Measurements from ENCODE around the gene GGACT.

Gene GGACT

DNA sequence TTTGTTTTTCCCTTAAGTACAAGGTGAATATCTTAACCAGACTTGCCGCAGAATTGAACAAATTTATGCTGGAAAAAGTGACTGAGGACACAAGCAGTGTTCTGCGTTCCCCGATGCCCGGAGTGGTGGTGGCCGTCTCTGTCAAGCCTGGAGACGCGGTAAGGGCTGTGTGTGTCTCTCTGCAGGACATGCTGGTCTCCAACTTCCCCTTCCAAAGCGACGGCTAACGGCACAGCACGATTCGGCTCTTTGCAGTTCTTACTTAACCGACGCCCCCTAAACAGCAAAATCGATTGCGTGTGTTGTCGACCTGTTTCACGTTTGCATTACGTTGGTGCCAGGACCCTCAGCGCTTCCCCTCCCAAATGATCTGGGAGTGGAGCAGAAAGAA is 73.2 kb downstream of the GGACT start:
- no peak for DNase-seq (ENCODE audit: low read depth in 2 of 2, low spot score in 1 of 2)

DNA sequence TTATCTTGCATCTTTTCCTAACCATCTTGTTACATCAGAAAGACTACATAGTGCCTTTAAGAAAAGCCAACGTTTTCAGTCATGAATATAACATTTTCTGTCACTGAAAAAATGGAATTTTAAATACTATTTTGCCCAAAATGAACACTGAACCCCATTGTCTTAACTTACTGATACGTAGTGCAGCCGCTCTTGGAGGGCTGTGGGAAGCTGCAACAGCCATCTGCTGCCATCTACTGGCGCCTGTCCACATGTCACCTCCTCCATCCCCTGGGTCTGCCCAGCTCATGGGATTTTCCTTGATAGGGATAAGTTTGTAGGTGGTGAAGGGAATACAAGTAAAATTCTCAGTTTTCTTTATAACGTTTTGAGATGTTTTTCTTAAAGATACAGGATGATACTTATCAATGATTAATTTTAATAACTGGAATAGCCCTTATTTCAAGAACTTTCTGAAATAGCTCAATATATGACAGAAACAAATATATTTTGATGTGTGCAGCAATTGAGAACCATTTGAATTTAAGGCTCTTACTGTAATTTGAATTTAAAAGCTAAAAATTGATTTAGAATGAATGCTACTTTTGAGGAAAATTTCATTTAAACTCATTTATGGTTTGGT is 73.7 kb downstream of the GGACT start:
- peak; percentile 38 to 41 for DNase-seq (ENCODE audit: low read depth in 2 of 2, low spot score in 1 of 2)

DNA sequence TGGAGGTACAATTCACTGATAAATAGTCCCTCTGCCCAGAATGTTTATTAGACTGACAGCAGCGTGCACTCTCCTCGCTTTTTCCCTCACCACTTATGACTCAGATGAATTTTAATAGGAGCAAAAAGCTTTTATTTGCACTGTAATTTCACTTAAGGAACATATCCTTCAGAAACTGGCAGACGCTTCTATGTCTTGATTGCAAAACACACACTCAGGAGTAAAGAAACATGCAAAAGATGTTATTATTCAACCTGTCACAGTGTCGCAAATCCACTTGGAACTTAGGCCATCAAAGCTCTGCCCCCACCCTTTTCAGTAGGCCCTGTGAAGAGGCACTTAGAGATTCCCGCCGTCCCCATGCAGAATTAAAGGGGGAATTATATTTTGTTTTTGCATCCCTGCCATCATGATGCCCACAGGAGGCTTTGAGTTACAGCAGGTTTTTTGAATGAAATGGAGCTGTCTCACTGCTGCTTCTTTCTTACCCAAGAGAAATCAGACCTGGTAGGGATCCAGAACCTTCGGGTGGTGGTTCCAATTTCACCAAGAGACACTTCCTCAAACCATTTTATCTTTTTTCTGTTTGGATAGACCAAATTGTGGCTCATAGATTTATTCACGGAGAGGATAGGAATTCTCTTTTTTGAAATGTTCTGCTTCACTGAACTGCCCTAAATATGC is 74.5 kb downstream of the GGACT start:
- no peak for DNase-seq (ENCODE audit: low read depth in 2 of 2, low spot score in 1 of 2)

DNA sequence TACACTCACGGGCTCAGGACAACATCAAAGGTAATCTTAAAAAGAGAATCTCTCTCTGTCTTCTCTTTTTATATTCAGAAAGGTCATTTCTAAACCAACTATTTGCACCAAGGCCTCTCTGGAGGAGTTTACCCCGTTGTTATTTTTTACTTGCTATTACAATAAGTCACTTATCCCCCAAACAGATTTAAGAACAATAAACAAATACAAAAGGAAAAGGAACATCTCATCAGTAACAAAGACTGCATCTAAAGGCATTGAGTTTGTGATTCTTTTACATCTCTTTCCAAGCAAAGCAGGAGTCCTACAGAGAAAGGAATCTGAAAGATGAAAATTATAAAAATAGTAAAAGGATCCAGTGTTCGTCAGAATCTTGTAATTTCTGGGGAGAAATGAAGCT is 75.4 kb downstream of the GGACT start:
- DNase-seq (ENCODE audit: low read depth in 2 of 2, low spot score in 1 of 2), result no peak

DNA sequence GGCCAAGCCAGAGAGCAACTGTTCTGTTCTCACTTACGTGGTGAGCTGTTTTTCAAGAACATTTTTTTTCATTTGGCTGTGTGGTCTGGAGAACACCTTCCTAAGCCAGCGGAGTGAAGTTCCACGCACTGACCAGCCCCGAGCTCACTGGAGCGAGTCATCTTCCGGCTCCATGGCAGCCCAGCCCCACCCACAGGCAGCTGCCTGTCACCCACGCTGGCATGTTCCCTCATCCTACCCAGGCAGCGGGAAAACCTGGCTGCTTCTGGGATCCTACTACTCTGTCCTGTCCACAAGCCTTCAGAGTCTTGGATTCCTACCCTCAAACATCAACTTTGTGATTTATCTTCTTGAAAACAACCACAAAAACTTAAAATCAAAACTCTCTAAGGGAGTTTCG is 76.2 kb downstream of the GGACT start:
- no peak for DNase-seq (ENCODE audit: low read depth in 2 of 2, low spot score in 1 of 2)

DNA sequence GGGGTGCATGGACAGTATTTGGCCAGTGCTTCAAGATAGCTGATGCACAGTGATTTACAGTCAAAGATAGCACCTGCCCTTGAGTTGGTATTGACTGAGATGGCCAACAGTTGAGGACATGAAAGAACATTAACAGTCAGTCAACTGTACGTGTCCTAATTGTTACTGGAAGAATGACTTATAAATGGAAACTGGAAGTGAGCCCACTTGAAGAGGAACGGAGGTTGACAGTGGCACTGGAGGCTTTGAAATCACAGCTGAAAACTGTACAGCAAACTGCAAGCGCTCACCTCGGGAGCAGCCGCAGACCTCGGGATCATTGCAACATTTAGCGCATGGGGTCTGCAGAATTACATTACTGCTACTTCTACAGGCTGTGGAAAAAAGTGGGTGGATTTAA is 77.1 kb downstream of the GGACT start:
- DNase-seq (ENCODE audit: low read depth in 2 of 2, low spot score in 1 of 2), result no peak

DNA sequence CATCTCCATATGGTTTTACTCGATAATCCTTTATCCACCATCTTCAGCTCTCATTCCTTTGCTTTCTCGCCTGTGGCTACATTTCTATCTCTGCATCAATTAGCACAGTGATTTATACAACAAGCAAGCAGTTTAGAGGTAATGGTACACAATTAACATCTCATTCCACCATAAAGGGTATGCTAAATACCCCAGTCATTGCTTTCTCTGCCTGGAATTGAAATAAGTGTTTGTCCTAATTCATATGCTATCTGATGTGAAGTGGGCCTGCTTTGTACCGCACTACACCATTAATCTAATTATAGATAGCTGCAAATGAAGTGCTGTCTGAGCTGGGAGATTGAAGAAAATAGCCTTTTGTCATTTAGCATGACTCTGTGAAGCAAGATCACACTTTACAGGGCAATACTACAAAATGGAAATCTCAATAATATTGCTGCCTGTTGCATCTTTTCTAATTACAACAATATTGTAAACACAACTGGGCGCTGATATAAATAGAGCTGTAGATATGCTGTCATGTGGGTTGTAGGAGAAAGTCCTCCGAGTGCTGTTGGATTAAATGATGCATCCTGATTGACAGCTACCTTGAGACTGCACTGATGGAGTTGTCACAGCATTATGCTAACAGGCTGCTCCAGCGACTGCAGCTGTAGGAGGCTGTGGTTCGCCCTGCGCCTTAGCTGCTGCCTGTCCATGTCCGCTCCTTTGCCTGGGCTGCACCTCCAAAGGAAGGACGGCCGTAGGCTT is 78.2 kb downstream of the GGACT start:
- DNase-seq (ENCODE audit: low read depth in 2 of 2, low spot score in 1 of 2), result no peak

DNA sequence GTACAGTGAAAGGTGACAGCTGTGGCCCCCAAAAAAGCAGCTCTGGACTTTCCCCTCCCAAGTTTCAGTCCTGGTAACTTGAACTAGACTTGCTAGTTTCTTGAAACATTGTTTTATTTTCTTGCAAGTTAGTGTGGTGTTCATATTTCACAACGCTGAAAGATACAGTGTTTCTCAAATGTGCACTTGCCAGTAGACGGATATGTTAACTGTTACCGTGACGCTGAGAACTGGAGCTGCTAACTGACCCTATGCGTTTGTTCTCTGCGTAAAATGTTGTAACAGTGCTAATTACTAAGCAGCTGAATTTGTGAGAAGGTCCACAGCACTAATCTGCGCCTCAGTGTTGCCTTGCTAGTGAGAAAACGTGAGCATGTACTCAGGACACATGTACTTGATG is 79.6 kb downstream of the GGACT start:
- DNase-seq (ENCODE audit: low read depth in 2 of 2, low spot score in 1 of 2), result no peak

DNA sequence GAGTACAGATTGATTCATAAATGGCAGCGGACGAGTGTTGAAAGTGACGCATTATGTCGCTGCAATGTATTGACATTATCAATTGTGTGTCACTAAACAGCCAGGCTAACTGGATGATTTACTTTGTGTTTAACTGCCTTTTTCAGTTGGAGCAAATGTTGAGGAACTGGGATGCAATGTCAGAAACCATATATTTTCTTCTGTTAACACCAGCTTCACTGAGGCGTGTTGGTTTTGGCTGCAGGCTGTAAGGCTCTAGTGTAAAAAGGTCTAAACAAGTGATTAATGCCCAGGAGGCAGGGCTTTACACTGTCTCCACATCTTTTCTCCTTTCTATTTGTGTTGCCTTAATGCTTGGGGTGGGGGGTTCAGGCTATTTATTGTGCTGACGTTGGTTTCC is 80.1 kb downstream of the GGACT start:
- no peak for DNase-seq (ENCODE audit: low read depth in 2 of 2, low spot score in 1 of 2)

DNA sequence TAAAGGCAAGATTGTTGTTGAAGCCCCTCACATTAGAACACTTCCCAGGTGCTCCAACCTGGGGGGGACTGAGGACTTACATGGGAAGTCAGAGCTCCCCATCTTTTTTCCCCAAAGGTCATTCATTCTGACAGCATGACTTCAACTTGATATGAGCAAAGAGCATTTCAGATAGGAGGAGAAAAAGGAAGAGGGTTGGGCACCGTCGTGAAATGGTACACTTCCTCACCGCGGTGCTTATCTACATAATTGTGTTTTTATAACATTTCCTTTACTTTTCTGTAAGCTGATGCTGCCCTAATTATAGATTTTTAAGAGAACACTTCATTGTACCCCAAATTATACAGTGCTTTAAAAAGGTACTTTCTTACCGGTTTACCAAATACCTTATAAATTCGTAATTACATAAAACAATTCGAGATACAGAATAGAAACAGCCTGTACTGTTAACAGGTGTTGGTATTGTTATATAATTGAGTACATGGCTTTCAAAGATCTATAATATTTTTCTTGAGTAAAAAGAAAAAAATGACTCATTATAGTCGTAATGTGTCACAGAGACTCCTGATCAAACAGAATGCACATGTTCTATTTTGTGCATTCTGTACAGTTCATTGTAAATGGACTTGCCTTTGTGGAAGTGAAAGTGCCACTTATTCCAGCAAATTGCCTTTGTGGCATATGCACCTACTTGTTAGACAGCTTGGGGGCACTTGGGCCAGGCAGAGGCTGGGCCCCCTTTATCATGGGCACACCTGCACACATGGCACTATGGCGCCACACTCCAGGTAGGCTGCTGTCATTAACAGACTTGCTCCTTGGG is 81.8 kb downstream of the GGACT start:
- no peak for DNase-seq (ENCODE audit: low read depth in 2 of 2, low spot score in 1 of 2)

DNA sequence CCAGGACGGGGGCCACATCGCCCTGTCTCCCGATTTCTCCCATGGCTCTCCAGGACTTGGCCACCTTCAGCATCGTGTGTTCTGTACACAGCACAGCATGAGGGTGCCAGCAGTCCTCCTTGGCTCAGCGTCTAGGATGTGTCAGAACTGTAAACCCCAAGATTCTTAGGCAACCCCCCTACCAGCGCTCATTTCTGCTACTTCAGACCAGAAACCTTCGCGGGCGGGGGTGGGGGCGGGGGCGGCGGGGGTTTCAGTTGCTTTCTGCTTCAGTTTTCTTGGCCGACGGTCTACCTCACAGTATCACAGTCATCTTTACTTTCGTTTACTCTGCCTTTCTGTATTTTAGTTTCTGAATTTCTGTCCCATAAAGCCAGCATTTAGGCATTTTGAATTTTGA is 82.4 kb downstream of the GGACT start:
- DNase-seq (ENCODE audit: low read depth in 2 of 2, low spot score in 1 of 2), result no peak

DNA sequence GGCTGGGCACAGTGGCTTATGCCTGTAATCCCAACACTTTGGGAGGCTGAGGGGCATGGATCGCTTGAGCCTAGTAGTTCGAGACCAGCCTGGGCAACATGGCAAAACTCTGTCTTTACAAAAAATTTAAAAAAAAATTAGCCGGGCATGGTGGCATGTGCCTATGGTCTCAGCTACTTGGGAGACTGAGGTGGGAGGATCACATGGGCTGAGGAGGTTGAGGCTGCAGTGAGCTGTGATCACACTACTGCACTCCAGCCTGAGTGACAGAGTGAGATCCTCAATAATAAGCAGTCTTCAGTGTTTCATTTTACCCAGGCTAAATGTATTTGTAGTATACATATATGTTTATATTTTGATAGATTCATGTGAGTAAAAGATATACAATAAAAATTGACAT is 85.0 kb downstream of the GGACT start:
- no peak for DNase-seq (ENCODE audit: low read depth in 2 of 2, low spot score in 1 of 2)

DNA sequence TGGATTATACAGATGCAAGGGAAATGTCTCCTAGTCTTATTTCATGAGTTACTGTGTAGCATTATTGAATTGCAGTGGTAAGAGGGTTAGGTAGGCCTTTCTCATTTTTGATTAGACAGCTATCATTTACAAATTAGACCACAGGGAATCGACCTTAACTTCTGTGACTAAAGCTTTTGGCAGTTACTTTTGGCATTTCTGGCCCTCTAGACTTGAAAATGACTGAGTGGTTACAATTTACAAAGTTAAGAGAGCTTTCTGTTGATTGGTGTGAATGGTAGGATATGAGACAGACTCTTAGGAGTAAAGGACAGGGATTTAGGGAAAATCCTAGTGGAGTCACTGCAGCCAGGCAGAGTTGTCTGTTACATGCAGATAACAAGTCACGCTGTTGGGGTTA is 86.1 kb downstream of the GGACT start:
- no peak for DNase-seq (ENCODE audit: low read depth in 2 of 2, low spot score in 1 of 2)

DNA sequence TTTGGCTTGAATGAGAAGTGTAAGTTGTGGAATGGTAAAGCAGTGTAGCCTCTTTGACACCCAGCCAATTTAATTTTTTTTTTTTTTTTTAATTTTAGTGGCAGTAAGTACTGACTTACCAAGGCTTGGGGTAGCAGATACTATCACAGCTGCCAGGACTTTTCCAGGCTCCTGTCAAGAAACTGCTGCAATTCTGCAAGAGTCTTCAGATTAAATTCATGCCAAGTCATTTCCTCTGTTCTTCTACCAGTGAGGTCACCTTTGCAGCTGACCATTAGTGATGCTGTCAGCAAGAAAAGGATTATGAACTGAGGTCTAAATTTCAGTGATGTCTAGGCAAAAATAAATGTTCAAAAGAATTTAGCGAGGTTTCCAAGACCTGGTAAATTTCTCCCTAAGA is 91.2 kb downstream of the GGACT start:
- no peak for DNase-seq (ENCODE audit: low read depth in 2 of 2, low spot score in 1 of 2)

DNA sequence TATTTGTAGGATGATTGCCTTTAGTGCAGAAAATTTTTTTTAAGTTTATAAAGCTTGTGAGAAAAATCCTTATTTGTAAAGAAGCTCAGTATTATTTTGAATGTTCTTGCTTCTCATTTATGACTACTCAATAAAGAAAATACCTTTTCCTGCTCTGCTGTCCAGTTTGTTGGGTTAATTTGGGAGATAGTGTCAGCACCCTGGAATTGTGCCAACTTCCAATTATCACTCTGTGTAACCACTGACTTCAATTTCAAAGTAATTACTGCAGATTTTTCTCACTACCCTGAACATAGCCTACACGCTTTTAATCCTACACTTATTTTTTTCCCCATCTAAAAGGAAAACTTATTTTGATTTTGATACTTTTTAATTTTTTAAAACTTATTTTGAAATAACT is 93.1 kb downstream of the GGACT start:
- DNase-seq (ENCODE audit: low read depth in 2 of 2, low spot score in 1 of 2), result no peak

DNA sequence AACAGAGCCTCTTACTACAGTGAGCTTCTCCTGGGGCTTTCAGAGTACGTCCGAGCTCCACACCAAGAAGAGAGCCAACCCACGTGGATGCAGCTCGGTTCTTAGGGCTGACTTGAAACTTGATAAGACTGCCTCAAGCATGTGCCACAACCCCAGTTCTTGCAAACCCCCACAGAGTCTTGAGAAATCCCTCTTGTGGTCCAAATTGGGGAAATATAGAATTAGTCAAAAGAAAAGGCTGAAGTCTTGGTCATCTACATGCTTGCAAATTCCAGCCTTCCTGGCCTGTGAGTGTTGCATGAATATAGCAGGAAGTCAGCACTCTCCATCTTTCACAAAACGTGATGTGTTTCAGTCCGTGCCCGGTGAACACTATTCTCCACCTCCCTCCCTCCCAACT is 95.2 kb downstream of the GGACT start:
- no peak for DNase-seq (ENCODE audit: low read depth in 2 of 2, low spot score in 1 of 2)

DNA sequence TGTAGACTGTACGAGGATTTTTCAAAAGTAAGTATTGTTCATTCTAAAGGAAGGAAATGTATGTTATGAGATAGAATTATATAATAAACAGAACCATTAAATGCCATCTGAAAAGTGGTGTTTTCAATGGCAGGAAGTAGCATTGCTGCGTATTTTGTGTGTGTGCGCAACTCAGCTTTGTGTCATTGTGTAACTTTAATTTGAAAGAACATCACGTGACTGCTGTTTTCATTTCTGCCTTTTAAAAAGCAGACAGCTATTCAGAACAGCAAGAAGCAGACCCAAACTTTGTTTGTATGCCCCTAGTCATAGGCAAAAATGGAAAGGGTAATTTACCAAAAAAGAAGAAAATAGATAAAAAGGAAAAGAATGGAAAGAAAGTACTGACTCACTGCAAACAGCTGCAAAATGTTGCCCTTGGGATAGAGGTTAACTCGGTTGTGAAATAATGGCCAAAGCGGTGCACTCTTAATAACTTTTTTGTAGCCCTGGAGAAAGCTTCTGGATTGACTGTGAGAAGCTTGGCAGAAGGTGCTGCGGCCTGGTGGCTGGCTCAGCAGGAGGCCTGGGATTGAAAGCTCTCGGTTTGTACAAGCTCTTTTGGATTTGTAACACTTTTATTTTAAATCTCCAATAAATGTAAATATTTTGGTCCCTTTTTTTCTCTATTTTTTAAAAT is 97.3 kb downstream of the GGACT start:
- no peak for DNase-seq (ENCODE audit: low read depth in 2 of 2, low spot score in 1 of 2)

DNA sequence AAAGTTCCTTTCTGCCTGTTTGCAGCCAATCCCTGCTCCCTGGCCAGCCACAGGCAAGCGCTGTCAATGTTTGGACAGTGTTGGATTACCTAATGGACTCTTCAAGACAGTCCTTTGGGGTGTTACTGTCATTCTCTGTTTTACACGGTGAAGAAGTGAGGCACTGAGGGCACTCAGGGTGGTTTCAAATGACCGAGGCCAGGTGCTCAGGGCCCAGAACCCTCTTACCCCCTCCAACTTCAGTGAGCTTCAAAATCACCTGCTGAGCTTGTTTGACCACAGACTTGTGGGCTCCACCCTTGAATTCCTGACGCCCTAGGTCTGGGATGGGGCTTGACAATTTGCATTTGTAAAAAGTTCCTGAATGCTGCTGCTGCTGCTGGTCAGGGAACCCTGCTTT is 97.9 kb downstream of the GGACT start:
- DNase-seq (ENCODE audit: low read depth in 2 of 2, low spot score in 1 of 2), result no peak

DNA sequence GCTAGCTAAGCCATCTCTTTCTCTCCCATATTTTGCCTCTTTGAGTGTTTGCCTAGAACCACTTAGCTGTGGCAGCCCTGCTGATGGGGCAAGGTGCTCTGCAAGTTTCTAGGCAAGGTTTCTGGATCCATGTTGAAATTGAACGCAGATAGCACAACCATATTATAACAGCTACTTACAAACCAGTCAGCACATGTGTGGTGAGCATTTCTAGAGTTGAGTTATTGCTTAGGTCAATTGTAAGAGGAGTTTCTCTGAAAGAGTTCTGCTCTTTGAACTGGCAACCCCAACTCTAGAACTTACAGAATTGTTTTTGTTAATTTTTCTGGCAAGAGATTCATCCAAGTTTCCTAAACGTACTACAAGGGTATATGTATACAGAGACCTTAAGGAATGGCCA is 103.3 kb downstream of the GGACT start:
- no peak for DNase-seq (ENCODE audit: low read depth in 2 of 2, low spot score in 1 of 2)

DNA sequence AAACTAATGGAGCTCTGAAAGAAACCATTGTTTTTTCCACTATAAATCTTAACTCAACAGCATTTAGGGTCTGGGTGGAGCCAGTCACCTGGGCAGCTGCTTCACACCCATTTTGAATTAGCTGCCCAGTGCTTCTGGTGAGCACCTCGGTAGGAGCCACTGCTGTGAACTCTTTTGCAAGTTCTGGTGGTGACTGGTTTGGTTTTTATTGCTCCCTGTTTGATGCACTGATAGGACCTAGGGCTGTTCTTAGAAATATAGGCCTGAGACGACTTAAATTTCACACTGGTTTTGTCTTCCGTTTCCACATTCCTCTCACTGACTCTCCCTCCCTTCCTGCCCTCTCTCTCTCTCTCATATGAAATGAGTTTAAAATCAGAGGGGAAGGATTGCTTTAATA is 103.9 kb downstream of the GGACT start:
- DNase-seq (ENCODE audit: low read depth in 2 of 2, low spot score in 1 of 2), result no peak

DNA sequence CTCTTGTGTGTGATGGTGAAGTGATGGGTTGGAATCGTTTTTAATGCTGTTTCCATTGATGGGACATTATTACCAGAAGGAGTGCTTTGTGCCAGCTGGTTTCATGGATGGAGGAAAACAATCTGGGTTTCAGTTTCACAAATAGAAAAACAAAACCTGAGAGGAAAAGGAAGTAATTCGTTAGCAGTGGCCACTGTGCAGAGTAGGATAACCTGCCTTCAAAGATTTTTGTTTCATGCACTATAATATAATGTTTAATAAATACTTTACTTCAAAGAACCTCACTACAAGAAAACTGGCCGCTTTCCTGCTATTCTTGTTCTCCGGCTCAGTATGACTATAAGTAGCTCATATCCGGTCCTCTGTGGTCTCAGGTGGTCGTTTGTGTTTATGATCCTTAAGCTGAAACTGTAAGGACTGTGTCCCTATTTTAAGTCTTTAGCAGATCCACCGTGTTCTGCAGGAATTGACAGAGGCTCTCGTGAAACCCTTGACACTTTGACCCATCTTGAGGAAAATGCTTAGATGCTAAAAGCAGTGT is 104.7 kb downstream of the GGACT start:
- no peak for DNase-seq (ENCODE audit: low read depth in 2 of 2, low spot score in 1 of 2)

Data from stimulated activated CD8-positive, alpha-beta memory T cell treated with anti-CD3 and anti-CD28 coated beads, Interleukin-4, amount 100 ng/mL, for 4 hours (primary cell).